HG03280 (cell line): Measurements from ENCODE around the gene DNAH11.
A peak's percentile ranks its signal among the peaks of the same experiment; 100 is the strongest.
"Not testable (repeated sequence)": the region's sequence is repeated elsewhere in the genome, so short reads cannot be mapped to it uniquely, and the experiment has no call there.

Experiments used
- ATAC-seq: cut with Tn5 transposase; IDR thresholded peaks from one replicate; pipeline ENCODE4 v1.9.1; 2021; ENCODE audit warnings: mild to moderate bottlenecking, moderate library complexity; ENCODE audit not compliant: unreplicated experiment

The DNAH11 gene

GRCh38 chr7:21616796-21617436 is 74.1 kb downstream of the DNAH11 start:
- no peak for ATAC-seq

GRCh38 chr7:21617513-21617912 is 74.7 kb downstream of the DNAH11 start:
- no peak for ATAC-seq

- ATAC-seq: no peak
Observed at GRCh38 chr7:21617916-21618390, 75.1 kb downstream of the DNAH11 start.

- ATAC-seq: no peak
Observed at GRCh38 chr7:21618706-21619105, 75.9 kb downstream of the DNAH11 start.

- ATAC-seq: no peak
Observed at GRCh38 chr7:21620054-21620453, 77.2 kb downstream of the DNAH11 start.

- no peak for ATAC-seq
Observed at GRCh38 chr7:21624320-21624719, 81.5 kb downstream of the DNAH11 start.

- no peak for ATAC-seq
Observed at GRCh38 chr7:21636694-21637093, 93.9 kb downstream of the DNAH11 start.

- ATAC-seq: no peak
Observed at GRCh38 chr7:21639206-21639868, 96.5 kb downstream of the DNAH11 start.

GRCh38 chr7:21640105-21640504 is 97.3 kb downstream of the DNAH11 start:
- no peak for ATAC-seq

GRCh38 chr7:21641546-21641945 is 98.7 kb downstream of the DNAH11 start:
- ATAC-seq: no peak

GRCh38 chr7:21642422-21642821 is 99.6 kb downstream of the DNAH11 start:
- no peak for ATAC-seq

GRCh38 chr7:21651697-21652096 is 108.9 kb downstream of the DNAH11 start:
- no peak for ATAC-seq

- no peak for ATAC-seq
Observed at GRCh38 chr7:21653623-21654022, 110.8 kb downstream of the DNAH11 start.

- ATAC-seq: no peak
Observed at GRCh38 chr7:21656081-21656480, 113.2 kb downstream of the DNAH11 start.

GRCh38 chr7:21656796-21657195 is 114.0 kb downstream of the DNAH11 start:
- no peak for ATAC-seq

GRCh38 chr7:21670496-21670895 is 127.7 kb downstream of the DNAH11 start:
- no peak for ATAC-seq

- ATAC-seq: peak; percentile 58
Observed at GRCh38 chr7:21671859-21672258, 129.0 kb downstream of the DNAH11 start.

- no peak for ATAC-seq
Observed at GRCh38 chr7:21675255-21675654, 132.4 kb downstream of the DNAH11 start.

GRCh38 chr7:21690705-21691104 is 147.9 kb downstream of the DNAH11 start:
- no peak for ATAC-seq

- ATAC-seq: not testable (repeated sequence)
Observed at GRCh38 chr7:21691146-21691545, 148.3 kb downstream of the DNAH11 start.

- ATAC-seq: not testable (repeated sequence)
Observed at GRCh38 chr7:21700587-21700986, 157.7 kb downstream of the DNAH11 start.

GRCh38 chr7:21702303-21702702 is 159.5 kb downstream of the DNAH11 start:
- ATAC-seq: no peak

- ATAC-seq: no peak
Observed at GRCh38 chr7:21704359-21704758, 161.5 kb downstream of the DNAH11 start.
